ENCODE results near the gene SMTNL2. TPM values are rescaled to one million over a fixed set of nuclear protein-coding genes. Genes with fewer than 3 reads are reported as not detected.
"Not testable (repeated sequence)": the region's sequence is repeated elsewhere in the genome, so short reads cannot be mapped to it uniquely, and the experiment has no call there.

Gene SMTNL2
- polyA plus RNA-seq, 3 donors: 56.2 to 60.1 (median 57.6) TPM

DNA sequence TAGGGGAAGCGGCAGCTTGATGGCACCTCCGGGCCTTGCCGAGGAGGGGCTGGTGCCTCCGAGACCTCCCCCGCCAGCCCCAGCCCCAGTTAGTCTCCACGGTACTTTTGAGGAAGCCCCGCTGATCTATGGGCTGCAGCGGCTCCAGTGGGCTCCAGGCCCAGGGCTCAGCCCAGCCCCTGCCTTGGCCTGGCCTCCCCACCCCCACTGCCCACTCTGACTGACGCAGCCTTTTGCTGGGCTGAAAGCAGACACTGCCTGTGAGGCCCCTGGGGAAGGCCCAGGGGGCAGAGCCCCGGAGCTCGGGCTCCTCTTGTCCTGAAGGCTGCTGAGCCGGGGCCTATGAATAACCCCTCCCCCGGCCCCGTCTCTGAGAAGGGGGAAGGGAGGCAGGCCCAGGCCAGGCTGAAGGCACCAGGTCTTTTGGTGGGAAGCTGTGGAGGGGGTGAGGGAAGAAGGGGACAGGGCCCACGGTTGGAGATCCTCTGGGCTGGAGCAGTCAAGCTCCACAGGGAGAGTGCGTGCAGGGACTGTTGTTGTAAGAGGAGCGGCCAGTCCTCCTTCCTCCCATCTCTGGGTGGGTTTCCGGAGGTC, 7.5 kb upstream of the SMTNL2 start:
- peak in 3 of 11 donors; percentile 52 to 75 (median 54) for DNase-seq (ENCODE audit: extremely low read depth in 1 of 11, low read depth in 9 of 11, low spot score in 4 of 11)

DNA sequence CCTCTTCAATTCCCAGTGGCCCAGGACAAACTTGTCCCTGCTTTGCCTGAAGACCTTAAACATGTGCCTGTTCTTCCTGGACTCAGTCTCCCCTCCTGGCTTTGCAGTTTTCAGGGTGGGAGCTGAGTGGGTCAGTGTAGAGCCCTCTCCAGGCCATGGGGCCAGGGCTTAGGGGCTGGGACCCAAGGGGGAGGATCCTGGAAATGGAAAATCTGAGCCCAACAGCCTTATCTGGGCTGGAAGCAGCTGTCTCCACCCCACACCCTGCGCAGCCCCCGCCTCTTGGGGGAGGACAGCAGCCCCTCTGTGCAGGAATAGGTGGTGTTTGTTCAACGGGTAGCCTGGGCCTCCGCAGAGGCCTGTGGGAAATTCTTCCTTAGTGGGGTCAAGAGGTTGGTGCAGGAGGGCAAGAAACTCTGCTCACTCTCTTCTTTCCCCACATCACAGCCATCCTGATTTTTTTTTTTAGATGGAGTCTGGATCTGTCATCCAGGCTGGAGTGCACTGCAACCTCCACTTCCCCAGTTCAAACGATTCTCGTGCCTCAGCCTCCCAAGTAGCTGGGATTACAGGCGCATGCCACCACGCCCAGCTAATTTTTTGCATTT, 6.8 kb upstream of the SMTNL2 start:
- no peak for DNase-seq (ENCODE audit: extremely low read depth in 1 of 11, low read depth in 9 of 11, low spot score in 4 of 11)

DNA sequence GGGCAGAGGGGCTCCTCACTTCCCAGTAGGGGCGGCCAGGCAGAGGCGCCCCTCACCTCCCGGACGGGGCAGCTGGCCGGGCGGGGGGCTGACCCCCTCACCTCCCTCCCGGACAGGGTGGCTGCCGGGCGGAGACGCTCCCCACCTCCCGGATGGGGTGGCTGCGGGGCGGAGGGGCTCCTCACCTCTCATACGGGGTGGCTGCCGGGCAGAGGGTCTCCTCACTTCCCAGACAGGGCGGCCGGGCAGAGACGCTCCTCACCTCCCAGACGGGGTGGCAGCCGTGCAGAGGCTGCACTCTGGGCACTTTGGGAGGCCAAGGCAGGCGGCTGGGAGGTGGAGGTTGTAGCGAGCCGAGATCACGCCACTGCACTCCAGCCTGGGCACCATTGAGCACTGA, 6.0 kb upstream of the SMTNL2 start:
- DNase-seq (ENCODE audit: extremely low read depth in 1 of 11, low read depth in 9 of 11, low spot score in 4 of 11): not testable (repeated sequence)

DNA sequence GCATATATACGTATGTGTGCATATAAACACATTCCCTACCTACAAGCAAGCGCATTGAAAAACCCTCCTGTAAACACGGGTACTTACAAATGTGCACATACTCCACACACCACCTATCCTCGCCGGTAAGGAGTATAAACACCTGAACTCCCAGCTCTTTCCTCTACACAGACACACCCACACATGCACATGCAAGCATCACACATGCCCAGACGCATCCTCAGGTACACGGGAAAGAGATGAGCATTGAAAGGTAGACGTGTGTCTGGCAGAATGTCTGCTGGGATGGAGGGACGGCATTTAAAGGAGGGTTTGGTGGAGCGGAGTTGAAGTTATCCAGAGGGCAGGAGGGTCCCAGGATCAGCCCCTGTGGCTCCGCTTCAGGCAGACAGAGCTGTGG, 4.7 kb upstream of the SMTNL2 start:
- no peak for DNase-seq (ENCODE audit: extremely low read depth in 1 of 11, low read depth in 9 of 11, low spot score in 4 of 11)

DNA sequence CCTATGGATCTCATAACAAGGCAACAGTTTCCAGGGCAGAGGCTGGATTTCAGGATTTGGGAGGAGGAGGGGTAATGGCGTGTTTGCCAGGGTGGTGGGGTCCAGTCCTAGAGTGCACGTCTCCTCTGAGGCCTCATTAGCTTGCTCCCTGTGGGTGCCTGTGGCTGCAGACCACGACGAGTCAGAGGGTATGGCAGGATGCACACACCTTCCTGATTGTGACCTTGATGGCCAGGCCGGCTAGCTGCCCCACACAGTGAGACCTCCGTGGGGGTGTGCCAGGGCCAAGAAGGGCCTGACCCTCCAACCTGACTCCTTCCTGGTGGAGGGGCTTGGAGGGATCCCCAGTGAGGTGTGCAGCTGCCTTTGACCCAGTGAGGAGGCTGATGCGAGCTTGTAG, 4.0 kb upstream of the SMTNL2 start:
- DNase-seq (ENCODE audit: extremely low read depth in 1 of 11, low read depth in 9 of 11, low spot score in 4 of 11): no peak

DNA sequence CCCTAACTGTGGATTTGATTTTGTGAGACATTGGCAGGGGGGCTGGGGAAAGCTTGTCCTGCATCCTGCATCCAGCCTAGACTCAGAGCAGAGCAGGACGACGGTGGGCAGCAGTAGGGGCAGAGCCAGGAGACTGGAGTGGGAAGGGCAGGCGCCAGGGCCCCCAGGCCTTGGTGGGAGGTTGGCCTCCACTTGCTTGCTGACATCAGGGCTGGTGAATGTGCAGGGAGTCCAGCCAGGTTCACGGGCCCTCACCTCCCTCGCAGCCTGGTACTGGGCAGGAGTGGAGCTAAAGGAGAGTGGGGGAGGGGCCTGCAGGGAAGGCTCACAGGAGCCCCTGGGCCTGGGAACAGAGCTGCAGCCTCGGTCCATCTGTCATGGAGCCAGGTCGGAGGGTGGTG, 2.2 kb upstream of the SMTNL2 start:
- DNase-seq (ENCODE audit: extremely low read depth in 1 of 11, low read depth in 9 of 11, low spot score in 4 of 11): no peak

DNA sequence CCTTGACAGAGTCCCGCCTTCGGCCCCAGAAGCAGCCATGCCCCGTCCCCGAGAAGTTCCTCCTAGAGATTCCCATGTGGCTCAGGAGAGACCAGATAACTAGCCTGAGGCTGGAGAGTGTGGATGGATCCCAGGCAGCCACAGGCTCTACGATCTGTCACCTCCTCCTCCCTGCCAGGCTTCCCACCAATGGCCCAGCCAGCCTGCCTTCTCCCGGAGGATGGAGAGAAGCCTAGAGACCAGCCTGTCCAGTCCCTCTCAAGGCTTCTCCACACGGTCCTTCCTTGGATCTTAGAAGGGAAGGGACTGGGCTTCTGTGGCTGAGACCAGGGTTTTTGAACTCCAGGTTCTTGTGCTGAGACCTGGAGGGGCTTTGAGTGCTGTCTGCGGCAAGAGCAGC, 1.6 kb upstream of the SMTNL2 start:
- no peak for DNase-seq (ENCODE audit: extremely low read depth in 1 of 11, low read depth in 9 of 11, low spot score in 4 of 11)

DNA sequence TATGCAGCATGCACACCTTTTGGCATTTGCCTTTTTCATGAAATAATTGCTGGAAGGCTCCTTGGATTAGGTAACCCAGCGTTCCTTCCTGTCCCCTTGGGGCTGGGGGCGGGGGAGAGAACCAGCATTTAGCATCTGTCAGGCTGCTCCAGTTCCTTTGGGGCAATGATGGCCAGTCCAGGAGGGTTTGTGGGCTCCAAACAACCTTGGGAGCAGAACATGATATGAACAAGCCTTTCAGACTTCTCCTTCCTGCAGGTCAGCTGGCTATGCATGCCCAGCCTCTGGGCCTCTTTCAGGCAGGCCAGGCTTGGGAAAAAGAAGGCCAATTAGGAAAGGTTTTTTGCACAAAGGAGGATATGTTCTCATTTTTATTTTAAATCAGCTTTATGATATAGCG, 1.1 kb upstream of the SMTNL2 start:
- DNase-seq (ENCODE audit: extremely low read depth in 1 of 11, low read depth in 9 of 11, low spot score in 4 of 11): no peak

DNA sequence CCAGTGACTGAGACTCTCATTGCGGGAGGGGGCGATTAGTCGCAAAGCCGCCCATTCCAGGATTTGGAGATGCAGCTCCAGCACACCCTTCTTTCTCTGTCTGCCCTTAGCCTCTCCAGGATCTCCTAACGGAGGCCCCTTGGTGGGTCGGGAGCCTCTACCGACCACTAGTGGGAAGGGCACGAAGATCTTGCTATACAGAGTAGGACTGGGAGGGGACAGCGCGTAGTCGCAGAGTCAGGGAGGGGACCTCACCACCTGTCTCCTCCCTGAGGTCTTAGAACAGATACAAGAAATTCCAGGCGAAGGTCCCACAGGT, 588 bp upstream of the SMTNL2 start:
- DNase-seq (ENCODE audit: extremely low read depth in 1 of 11, low read depth in 9 of 11, low spot score in 4 of 11): peak in 1 of 11 donors; percentile 63

DNA sequence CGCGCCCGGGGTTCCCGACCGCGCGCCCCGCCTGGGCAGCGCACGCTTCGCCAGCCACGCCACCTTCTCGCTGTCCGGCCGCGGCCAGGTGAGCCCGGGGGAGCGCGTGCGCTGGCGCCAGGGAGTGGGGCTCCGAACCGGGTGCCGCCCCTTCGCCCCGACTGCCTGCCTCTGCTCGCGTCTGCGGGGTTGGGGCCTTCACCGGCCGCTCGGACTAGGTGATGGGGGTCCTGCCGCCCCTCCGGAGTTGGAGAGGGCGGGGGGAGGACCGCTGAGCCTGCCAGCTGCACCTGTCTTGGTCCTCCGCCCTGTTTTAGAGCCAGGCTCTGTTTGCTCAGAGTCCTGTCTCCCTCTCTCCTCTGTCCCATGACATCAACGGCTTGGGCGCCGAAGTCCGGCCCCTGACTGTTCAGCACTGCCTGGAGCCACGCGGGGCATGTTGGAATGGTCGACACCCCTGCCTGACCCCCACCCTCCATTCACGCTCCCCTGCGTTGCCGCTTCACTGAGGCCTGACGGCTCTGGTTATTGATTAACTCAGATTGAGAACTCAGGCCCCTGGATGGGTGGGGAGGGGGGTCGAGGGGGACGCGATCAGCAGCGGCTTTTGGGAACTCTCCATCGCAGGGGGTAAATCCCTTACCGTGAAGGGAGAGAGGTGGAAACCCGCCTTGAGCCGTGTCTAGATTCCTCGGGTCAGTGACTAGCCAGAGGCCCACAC, 748 bp downstream of the SMTNL2 start:
- DNase-seq (ENCODE audit: extremely low read depth in 1 of 11, low read depth in 9 of 11, low spot score in 4 of 11): peak in 2 of 11 donors; percentile 53 to 87

DNA sequence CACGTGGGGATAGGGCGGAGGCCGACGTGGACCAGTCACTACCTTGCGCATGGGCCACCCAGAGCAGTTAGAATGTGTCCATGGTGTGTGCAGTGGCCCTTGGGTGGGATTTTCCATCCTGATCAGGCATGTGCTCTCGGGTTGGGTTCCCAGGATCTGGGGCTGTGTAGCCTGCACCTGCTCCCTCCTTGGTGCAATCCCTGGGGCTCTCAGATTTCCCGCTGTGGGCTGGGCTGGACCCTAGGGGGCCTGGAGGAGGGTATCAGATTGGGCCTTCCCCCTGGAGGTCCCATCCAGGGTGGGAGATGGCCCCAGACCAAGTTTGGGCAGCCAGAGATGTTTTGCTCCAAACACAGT, 1.3 kb downstream of the SMTNL2 start:
- DNase-seq (ENCODE audit: extremely low read depth in 1 of 11, low read depth in 9 of 11, low spot score in 4 of 11): no peak

DNA sequence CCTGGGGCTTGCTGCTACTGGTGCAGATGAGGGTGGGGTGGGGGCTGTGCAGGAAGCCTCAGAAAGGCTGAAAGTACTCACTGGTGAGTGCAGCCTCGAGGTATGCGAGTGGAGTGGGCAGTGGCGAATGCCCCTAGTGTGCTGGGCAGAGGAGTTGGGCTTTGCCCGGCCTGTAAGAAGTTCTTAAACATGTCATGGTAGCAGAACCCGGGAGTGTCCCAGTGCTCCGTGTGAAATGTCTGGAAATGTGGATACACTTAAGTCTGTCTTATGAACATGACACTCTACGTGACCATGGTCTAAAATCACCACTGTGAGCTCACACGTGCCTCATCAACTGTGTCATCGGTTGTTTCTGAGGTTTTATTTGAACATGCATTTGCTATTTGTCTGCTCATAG, 1.7 kb downstream of the SMTNL2 start:
- DNase-seq (ENCODE audit: extremely low read depth in 1 of 11, low read depth in 9 of 11, low spot score in 4 of 11): no peak

DNA sequence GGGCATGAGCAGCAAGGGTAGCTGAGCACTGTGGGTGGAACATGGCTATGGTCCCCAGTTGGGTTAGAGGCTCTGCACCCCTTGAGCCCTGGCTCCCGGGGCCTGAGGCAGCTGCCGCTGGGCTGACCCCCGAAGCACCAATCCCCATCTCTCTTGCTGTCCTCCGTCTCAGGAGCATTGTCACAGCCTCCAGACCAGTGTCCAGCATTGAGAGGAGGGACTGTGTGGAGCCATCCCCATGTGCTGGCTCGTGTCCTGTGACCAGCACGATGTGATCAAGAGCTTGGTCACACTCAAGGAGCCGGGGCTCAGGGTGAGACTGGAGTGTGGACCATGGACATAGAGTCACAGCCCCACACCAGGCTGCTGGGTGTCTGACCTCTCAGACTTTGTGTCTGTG, 2.9 kb downstream of the SMTNL2 start:
- DNase-seq (ENCODE audit: extremely low read depth in 1 of 11, low read depth in 9 of 11, low spot score in 4 of 11): no peak

DNA sequence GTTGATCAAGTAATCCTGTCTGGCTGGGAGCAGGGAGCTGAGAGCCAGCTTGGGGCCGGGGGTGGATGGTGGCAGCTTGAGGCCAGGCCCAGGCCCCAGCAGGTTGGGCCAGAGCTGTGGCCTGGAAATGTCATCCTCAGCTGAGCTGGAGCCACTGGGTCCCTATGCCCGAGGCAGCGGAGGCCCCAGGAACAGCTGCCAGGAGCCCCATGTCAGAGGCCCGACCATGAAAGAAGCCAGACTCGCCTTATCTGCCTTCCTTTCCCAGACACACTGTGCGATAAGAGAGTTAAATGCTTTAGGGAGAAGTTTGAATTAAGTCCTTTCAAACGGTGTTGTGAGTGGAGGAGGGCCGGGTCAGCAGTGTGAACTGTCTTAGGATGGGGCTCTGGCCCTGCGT, 3.5 kb downstream of the SMTNL2 start:
- no peak for DNase-seq (ENCODE audit: extremely low read depth in 1 of 11, low read depth in 9 of 11, low spot score in 4 of 11)

DNA sequence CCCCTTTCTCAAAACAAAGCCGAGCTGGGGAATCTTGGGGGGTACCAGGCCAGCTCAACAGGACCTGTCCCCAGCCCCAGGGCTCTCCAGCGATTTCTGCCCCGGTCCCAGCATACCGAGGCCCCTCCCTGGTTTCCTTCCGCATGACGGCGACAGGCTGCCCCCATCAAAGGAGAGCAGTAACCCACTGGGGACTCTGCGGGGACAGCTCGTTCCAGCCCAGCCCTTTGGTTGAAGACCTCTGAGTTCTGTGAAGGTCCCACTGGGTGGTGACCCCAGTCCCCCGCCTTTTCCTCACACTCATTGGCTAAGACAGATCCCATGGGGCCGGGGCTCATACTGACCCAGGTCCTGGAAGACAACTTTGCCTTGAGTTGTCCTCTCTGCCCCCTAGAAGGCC, 4.1 kb downstream of the SMTNL2 start:
- DNase-seq (ENCODE audit: extremely low read depth in 1 of 11, low read depth in 9 of 11, low spot score in 4 of 11): no peak

DNA sequence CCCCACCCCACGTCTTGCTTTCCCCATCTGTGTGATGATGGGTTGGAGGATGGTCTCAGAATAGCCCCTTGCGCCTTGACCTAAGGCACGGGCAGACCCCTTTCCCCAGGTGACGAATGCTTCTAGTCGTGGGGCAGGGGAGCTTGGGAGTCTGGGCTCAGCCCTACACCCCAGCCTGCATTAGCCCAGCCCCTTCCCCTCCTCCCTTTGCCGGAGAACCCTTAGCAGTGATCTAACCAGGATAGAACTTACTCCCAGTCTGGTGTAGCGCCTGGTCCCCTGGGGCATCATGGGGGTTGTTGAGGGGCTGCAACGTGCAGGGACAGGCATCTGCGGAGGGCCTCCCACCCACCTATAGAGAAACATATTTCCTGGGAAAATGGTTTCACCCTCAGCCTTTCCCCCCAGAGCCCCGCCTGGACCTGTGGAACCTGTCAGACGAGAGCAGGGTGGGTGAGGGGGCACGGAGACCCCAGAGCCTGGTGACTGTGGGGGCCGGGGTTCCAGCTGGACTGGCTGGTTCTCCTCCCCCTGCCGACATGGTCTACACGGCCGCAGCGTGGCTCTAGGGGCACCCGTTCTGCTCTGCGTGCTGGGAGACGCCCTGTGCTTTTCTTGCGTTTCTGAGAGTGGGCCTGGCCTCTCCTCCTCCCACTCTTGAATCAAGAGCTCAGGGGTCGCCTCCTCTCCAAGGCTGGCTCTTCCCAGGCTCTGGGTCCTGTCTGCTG, 4.7 kb downstream of the SMTNL2 start:
- DNase-seq (ENCODE audit: extremely low read depth in 1 of 11, low read depth in 9 of 11, low spot score in 4 of 11): no peak

DNA sequence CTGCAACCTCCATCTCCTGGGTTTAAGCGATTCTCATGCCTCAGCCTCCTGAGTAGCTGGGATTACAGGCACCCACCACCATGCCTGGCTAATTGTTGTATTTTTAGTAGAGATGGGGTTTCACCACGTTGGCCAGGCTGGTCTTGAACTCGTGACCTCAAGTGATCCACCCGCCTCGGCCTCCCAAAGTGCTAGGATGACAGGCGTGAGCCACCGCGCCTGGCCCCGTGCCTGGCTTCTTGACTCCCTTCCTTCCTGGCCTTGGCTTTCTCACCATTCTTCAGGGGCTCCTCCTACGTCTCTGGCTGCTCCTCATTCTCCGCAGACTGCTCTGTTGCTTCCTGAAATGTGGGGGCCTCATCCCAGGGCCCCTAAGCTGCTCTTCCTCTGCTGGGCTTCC, 5.7 kb downstream of the SMTNL2 start:
- DNase-seq (ENCODE audit: extremely low read depth in 1 of 11, low read depth in 9 of 11, low spot score in 4 of 11): not testable (repeated sequence)

DNA sequence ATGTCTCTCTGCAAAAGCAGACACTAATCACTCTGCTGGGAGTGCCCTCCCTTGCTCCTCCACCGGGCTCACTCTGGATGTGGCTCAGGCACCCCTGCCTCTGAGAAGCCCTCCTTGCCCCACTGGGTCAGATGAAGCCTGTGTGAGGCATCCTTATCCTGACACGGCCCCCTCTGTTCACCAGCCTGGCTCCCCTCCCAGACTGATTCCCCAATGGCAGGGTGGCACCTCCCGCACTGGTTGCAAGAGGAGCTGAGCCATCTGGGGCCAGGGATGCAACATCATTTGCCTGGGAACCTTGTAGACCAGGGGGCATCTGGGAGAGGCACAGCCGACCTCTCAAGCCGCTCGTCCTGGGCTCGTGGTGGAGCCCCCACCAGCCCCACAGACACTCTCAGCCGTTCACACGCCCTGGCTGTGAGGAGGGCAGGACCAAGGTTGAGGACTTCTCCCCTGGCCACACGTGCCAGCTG, 6.7 kb downstream of the SMTNL2 start:
- no peak for DNase-seq (ENCODE audit: extremely low read depth in 1 of 11, low read depth in 9 of 11, low spot score in 4 of 11)

DNA sequence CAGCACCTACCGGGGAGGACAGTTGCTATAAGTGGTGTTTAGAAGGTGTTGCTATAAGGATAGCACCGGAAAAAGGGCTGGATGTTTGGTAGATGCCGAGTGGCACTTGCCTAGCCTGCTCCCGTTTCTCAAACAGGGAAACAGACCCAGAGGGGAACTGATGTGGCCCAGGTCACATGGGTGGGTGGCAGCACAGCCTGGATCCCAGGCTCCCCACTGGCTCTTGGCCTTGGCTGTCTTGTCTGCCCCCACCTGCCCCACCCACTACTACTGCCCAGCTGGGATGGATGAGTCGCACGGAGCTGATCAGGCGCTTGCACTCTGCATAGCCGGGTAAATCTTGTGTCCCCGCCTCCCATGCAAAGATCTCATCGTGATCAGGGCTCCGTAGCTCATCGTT, 7.2 kb downstream of the SMTNL2 start:
- no peak for DNase-seq (ENCODE audit: extremely low read depth in 1 of 11, low read depth in 9 of 11, low spot score in 4 of 11)
